CD4-positive, alpha-beta T cell treated with Interleukin-17A for 4 hours (primary cell): ENCODE measurements around the gene TFAP2A.

Source experiments
- DNase-seq: peaks from one replicate; pipeline ENCODE4 v3.0.0-alpha.2; 2020; ENCODE audit warnings: mixed read lengths

Gene TFAP2A

GRCh38 chr6:10414756-10415616, at the start of gene TFAP2A:
Gene TFAP2A, minus strand, starts transcription at chr6:10415074. Its CDS starts 83 bp downstream, at chr6:10414991.
- DNase-seq = no peak

DNA sequence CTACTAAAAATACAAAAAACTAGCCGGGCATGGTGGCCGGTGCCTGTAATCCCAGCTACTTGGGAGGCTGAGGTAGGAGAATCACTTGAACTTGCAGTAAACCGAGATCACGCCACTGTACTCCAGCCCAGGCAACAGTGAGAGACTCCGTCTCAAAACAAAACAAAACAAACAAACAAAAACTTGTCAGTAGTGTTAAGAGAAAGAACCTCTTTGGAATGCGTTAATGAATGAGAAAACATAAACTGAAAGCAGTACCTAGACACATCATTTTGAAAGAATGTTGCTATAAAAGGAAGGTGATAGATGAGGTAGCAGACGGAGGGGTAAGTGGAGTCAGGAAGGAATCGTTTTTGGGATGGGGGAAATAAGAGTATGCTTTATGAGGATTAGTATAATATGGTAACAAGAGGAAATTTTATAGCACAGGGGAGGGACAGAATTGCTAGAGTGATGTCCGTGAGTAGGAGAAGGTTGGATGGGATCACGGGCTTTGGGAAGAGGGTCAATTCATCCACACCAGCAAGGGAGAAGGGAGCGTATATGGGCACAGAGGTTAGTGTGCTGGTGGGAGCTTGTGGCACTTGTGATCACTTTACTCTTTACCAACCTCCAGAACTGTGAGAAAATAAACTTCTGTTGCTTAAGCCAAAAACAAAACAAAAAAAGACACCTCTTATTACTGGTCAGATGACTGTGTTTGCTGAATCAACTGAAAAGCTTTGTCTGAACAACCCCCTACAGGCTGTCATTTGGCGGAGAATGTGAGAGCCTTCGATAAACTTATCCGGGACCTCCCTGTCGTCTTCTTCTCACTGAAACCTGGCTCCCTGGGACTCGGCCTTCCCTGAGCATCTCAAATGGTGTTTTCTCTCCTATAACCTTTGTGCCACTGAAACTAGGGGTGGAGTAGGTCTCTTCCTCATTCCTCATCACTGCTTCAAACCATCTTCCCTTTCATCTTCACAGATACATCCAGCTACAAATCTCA, 48.9 kb upstream of the TFAP2A start:
- no peak for DNase-seq

GRCh38 chr6:10463040-10463439, 48.2 kb upstream of the TFAP2A start:
- no peak for DNase-seq

DNA sequence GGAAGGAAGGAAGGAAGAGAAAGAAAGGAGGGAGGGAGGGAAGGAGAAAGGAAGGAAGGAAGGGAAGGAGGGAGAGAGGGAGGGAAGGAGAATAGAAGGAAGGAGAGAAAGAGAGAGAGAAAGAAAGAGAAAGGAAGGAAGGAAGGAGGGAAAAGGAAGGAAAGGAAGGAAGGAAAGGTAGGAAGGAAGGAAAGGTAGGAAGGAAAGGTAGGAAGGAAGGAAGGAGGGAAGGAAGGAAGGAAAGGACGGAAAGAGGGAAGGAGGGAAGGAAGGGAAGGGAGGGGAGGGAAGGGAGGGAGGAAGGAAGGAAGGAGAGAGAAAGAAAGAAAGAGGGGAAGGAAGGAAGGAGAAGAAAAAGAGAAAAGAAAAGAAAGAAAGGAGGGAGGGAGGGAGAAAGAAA, 47.0 kb upstream of the TFAP2A start:
- DNase-seq = no peak

GRCh38 chr6:10460096-10460495, 45.2 kb upstream of the TFAP2A start:
- DNase-seq = no peak

DNA sequence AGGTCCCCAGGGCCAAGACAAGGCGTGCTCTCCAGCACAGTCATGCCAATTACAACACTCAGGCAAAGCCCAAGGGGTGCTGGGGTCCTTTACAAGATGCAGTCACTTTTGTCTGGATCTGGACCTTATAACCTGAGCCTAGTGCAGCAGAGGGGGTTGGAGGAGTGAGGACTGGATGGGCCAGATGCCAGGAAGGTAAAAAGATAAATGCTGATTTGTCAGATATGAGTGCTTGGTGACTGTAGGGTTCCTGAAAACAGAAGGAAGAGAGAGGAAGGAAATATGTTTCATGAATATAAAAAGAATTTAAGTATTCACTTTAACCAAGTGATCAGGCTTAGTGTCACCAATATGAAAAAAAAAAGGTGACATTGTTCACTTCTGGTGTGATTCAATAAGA, 43.4 kb upstream of the TFAP2A start:
- DNase-seq = no peak

DNA sequence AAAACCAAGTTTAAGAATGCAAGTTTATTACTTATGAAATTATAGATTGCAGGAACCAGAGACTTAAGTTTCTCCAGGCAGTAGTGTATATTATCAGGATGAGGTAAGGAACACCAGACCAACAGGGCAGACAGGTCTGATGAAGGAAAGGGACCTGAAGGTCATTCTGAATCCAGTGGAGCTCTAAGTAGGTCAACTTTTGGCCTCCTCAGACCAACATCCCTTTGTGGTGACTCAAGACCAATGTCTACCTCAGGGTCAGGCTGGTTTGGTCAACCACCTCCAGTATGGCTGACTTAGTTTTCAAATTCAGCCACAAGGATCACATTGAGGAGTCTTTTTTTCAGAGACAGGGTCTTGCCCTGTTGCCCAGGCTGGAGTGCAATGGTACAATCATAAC, 38.7 kb upstream of the TFAP2A start:
- DNase-seq = no peak

GRCh38 chr6:10451828-10452509, 37.1 kb upstream of the TFAP2A start:
- DNase-seq = no peak

GRCh38 chr6:10451394-10451793, 36.5 kb upstream of the TFAP2A start:
- DNase-seq = no peak

DNA sequence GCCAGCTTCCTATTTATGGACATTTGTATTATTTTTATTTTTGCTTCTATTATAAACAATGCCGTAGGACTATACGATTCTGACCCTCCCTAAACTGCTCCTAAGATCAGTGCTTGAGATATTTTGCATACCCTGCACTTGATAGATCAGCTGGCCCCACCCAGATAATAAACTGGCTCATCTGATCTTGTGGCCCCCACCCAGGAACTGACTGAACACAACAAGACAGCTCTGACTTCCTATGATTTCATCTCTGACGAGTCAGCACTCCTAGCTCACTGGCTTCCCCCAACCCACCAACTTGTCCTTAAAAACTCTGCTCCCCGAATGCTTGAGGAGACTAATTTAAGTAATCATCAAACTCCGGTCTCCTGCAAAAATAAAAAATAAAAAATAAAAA, 34.9 kb upstream of the TFAP2A start:
- DNase-seq = no peak

DNA sequence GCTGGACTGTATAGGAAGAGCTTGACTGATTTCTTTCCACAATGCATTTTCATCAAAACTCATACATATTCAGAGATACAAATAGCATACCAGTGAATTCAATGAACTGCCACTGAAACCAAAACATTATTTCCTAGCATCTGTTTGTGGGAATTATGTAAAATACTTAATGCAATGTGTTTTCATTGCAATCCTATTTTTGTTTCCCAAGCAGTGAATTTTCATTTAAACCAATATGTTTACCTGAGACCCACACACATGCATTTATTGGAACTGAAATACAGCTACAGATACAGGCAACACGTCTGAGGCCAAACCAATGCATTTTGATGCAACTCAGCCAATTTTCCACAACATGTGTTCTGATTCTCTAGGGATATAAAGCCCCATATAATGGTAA, 33.2 kb upstream of the TFAP2A start:
- DNase-seq = no peak

DNA sequence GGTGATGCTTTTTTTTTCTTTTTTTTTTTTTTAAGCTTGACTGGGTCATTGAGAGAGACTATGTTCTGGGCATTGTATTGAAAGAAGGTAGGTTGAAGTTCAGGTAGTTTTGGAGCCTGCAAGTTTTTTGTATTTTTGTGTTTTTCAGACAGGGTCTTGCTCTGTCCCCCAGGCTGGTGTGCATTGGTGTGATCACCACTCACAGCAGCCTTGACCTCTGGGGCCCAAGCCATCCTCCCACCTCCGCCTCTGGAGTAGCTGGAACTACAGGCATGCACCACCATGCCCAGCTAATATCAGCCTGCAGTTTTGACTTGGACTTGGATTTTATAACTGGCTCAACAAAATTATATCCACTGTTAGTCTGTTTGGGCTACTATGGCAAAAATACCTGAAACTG, 31.7 kb upstream of the TFAP2A start:
- DNase-seq = no peak

DNA sequence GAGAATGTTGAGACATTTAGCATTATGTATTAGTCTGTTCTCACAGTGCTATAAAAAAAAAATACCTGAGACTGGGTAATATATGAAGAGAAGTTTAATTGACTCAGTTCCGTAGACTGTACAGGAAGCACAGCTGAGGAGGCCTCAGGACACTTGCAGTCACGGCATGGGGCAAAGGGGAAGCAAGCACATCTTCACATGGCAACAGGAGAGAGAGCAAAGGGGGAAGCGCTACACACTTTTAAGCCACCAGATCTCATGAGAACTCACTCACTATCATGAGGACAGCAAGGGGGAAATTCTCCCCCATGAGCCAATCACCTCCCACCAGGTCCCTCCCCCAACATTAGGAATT, 26.8 kb upstream of the TFAP2A start:
- no peak for DNase-seq

- DNase-seq = no peak
These were observed 26.3 kb upstream of the TFAP2A start for GRCh38 chr6:10441004-10441654.

- DNase-seq = no peak
These were observed 23.0 kb upstream of the TFAP2A start for GRCh38 chr6:10437891-10438290.

GRCh38 chr6:10434235-10434634, 19.4 kb upstream of the TFAP2A start:
- no peak for DNase-seq

DNA sequence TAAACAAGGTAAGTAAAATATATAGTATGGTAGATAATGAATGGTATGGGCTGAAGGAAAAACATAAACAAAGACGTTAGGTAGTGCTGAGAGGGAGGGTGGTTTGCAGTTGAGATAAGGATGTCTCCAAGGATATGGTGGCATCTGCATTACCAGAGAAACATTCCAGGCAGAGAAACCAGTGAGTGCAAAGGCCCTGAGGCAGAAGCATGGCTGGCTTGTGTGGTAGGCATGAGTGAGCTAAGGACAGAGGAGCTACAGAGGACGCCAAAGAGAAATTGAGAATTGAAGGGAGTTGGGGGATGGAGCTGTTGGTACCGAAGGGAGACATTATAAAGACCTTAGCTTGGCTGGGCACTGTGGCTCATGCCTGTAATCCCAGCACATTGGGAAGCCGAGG, 18.4 kb upstream of the TFAP2A start:
- DNase-seq = no peak

DNA sequence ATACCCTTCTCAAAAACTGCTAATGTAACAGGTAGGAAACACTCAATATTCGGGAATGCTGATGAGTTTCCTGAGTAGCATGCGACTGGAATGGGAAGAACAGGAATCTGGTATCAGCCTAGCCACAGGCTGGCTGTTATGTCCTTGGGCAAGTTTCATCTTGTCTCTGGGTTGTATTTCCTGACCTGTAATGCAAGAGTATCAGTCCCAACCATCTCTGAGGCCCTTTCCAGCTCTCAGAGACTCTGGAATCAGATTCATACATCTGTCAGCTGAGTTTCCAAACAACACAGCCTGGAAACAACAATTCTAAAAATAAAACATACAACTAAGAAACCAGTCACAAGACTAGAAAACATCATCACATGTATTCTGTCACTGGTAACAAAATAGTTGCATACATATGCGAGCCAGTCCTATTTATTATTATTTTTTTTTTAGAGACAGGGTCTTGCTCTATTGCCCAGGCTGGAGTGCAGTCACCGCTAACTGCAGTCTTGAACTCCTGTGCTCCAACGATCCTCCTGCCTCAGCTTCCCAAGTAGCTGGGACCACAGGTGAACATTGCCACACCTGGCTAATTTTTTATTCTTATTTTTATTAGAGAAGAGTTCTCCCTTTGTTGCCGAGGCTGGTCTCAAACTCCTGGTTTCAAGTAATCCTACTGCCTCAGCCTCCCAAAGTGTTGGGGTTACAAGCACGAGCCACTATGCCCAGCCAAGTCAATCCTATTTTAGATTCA, 16.7 kb upstream of the TFAP2A start:
- DNase-seq = no peak

- no peak for DNase-seq
These were observed 15.0 kb upstream of the TFAP2A start for GRCh38 chr6:10429638-10430427.

- no peak for DNase-seq
These were observed 12.0 kb upstream of the TFAP2A start for GRCh38 chr6:10426781-10427279.
